ENCODE measurements around the gene PSMB11. TPM values are rescaled to one million over a fixed set of nuclear protein-coding genes. Genes with fewer than 3 reads are reported as not detected.

PSMB11 gene
- total RNA-seq, 1 donor from 2014 or later, result not detected

- Mint-ChIP-seq H3K4me1 (peaks cover 18% of the 10 kb centered on the region), H3K4me3 (no peak overlapping the region), H3K9me3 (no peaks in the 10 kb centered on the region), H3K36me3 (ENCODE audit: low read depth) (peaks cover 21% of the 10 kb centered on the region), H3K27me3 (peaks cover 2% of the 10 kb centered on the region), H3K27ac (no peak overlapping the region)
- intact Hi-C loops (cut with micrococcal nuclease), result loop anchor here (5.0 to 10.0 kb wide), 4 partner anchors 33 to 740 kb away; partner anchors contain the start of gene LRP10
- DNase-seq, result no peak
- POLR2A ChIA-PET, result interaction anchor here (2.0 to 2.2 kb wide), 2 partner anchors 48 to 73 kb away, joined by 8 to 11 read pairs; partner anchors contain the start of gene AJUBA
- CTCF ChIA-PET, result interaction anchor here (1.8 to 10.5 kb wide), 4 partner anchors 14 to 82 kb away, joined by 6 to 284 read pairs (median 14); partner anchors contain the start of gene AJUBA
- no peak for ATAC-seq (ENCODE audit: low read depth)
- TF ChIP-seq CTCF (IDR thresholded peaks at IDR 0.05), result no peak
Observed at GRCh38 chr14:23055147-23055550, 13.1 kb downstream of the PSMB11 start.

GRCh38 chr14:23055621-23056144, 13.7 kb downstream of the PSMB11 start:
- peaks cover 25% of the 10 kb centered on the region for H3K36me3 Mint-ChIP-seq (ENCODE audit: low read depth)
- ChIA-PET CTCF (interaction anchor here (1.8 to 10.5 kb wide), 4 partner anchors 13 to 83 kb away, joined by 6 to 284 read pairs (median 14); partner anchors contain the start of gene AJUBA), POLR2A (interaction anchor here (2.0 to 2.2 kb wide), 2 partner anchors 49 to 74 kb away, joined by 8 to 11 read pairs; partner anchors contain the start of gene AJUBA)
- H3K4me3 Mint-ChIP-seq, result peak overlapping the region; percentile 79
- no peaks in the 10 kb centered on the region for H3K9me3 Mint-ChIP-seq
- no peak for TF ChIP-seq CTCF (IDR thresholded peaks at IDR 0.05)
- intact Hi-C loops (cut with micrococcal nuclease), result loop anchor here (1.0 to 10.0 kb wide), 6 partner anchors 33 to 741 kb away; partner anchors contain the start of gene LRP10
- H3K4me1 Mint-ChIP-seq, result peaks cover 18% of the 10 kb centered on the region
- H3K27me3 Mint-ChIP-seq, result peaks cover 2% of the 10 kb centered on the region
- no peak overlapping the region for H3K27ac Mint-ChIP-seq
- DNase-seq, result no peak
- ATAC-seq (ENCODE audit: low read depth), result no peak

GRCh38 chr14:23056145-23056955, 14.3 kb downstream of the PSMB11 start:
- DNase-seq (peak; percentile 64), ATAC-seq (ENCODE audit: low read depth) (peak; percentile 73)
- Mint-ChIP-seq H3K4me3 (peak overlapping the region; percentile 79), H3K36me3 (ENCODE audit: low read depth) (peaks cover 32% of the 10 kb centered on the region), H3K9me3 (no peaks in the 10 kb centered on the region), H3K27me3 (peaks cover 2% of the 10 kb centered on the region), H3K27ac (peak overlapping the region; percentile 13), H3K4me1 (peaks cover 18% of the 10 kb centered on the region)
- TF ChIP-seq CTCF (IDR thresholded peaks at IDR 0.05), result no peak
- ChIA-PET CTCF (interaction anchor here (1.1 to 10.5 kb wide), 5 partner anchors 13 to 84 kb away, joined by 4 to 284 read pairs (median 18); partner anchors contain the start of gene AJUBA), POLR2A (interaction anchor here (2.0 to 3.3 kb wide), 4 partner anchors 39 to 74 kb away, joined by 8 to 18 read pairs (median 12); partner anchors contain the start of genes ACIN1, AJUBA and C14orf119)
- intact Hi-C loops (cut with micrococcal nuclease), result loop anchor here (1.0 to 10.0 kb wide), 6 partner anchors 34 to 742 kb away; partner anchors contain the start of gene LRP10

- DNase-seq, result peak; percentile 71
- Mint-ChIP-seq H3K4me3 (peak within 1 kb of the TSS; percentile 88), H3K4me1 (peaks cover 18% of the 10 kb centered on the region), H3K9me3 (no peaks in the 10 kb centered on the region), H3K27ac (peak within 1 kb of the TSS; percentile 13), H3K36me3 (ENCODE audit: low read depth) (peaks cover 38% of the 10 kb centered on the region), H3K27me3 (peaks cover 2% of the 10 kb centered on the region)
- no peak for TF ChIP-seq CTCF (IDR thresholded peaks at IDR 0.05)
- ChIA-PET POLR2A (interaction anchor here (0.6 to 3.6 kb wide), 16 partner anchors 12 to 487 kb away, joined by 3 to 26 read pairs (median 6); partner anchors contain the start of genes ACIN1, AJUBA, C14orf119 and HAUS4), CTCF (interaction anchor here (0.6 to 10.5 kb wide), 31 partner anchors 9 to 667 kb away, joined by 3 to 284 read pairs (median 5); partner anchors contain the start of genes ABHD4, AJUBA, HAUS4 and OXA1L)
- ATAC-seq (ENCODE audit: low read depth), result peak; percentile 75
- intact Hi-C loops (cut with micrococcal nuclease), result loop anchor here (1.0 to 10.0 kb wide), 7 partner anchors 35 to 742 kb away; partner anchors contain the start of gene LRP10
Observed at GRCh38 chr14:23056956-23057756, 15.1 kb downstream of the PSMB11 start, which contains the start of gene CDH24. TSS of gene CDH24 (minus strand) at chr14:23057520. CDS start at chr14:23055733, 1,787 bp downstream.
